ENCODE data around the gene OR52N4. TPM values are rescaled to one million over a fixed set of nuclear protein-coding genes. Genes with fewer than 3 reads are reported as not detected.
"Not testable (repeated sequence)": the region's sequence is repeated elsewhere in the genome, so short reads cannot be mapped to it uniquely, and the experiment has no call there.

The OR52N4 gene
- total and polyA plus RNA-seq, 2 experiments from 2014 or later, result not detected

DNA sequence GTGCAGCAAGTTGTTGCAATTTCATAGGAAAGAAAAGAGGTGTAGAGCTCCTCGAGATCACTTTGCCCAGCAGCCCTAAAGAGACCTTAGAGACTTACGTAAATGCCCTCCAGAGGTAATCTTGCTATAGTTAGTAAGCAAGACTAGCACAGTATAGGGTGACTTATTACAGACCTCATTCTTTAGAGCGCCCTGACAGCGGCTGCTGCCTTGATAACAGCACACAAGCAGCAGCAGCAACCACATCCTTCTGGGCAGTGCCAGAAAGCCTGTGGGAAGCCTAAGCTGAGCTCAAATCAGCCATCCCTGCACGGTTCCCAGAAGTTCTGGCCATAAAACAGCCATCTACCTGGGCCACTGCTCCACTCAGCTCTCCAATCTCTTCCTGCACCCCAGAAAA, 40.3 kb upstream of the OR52N4 start (continued):
- TF ChIP-seq, protein P1, sequence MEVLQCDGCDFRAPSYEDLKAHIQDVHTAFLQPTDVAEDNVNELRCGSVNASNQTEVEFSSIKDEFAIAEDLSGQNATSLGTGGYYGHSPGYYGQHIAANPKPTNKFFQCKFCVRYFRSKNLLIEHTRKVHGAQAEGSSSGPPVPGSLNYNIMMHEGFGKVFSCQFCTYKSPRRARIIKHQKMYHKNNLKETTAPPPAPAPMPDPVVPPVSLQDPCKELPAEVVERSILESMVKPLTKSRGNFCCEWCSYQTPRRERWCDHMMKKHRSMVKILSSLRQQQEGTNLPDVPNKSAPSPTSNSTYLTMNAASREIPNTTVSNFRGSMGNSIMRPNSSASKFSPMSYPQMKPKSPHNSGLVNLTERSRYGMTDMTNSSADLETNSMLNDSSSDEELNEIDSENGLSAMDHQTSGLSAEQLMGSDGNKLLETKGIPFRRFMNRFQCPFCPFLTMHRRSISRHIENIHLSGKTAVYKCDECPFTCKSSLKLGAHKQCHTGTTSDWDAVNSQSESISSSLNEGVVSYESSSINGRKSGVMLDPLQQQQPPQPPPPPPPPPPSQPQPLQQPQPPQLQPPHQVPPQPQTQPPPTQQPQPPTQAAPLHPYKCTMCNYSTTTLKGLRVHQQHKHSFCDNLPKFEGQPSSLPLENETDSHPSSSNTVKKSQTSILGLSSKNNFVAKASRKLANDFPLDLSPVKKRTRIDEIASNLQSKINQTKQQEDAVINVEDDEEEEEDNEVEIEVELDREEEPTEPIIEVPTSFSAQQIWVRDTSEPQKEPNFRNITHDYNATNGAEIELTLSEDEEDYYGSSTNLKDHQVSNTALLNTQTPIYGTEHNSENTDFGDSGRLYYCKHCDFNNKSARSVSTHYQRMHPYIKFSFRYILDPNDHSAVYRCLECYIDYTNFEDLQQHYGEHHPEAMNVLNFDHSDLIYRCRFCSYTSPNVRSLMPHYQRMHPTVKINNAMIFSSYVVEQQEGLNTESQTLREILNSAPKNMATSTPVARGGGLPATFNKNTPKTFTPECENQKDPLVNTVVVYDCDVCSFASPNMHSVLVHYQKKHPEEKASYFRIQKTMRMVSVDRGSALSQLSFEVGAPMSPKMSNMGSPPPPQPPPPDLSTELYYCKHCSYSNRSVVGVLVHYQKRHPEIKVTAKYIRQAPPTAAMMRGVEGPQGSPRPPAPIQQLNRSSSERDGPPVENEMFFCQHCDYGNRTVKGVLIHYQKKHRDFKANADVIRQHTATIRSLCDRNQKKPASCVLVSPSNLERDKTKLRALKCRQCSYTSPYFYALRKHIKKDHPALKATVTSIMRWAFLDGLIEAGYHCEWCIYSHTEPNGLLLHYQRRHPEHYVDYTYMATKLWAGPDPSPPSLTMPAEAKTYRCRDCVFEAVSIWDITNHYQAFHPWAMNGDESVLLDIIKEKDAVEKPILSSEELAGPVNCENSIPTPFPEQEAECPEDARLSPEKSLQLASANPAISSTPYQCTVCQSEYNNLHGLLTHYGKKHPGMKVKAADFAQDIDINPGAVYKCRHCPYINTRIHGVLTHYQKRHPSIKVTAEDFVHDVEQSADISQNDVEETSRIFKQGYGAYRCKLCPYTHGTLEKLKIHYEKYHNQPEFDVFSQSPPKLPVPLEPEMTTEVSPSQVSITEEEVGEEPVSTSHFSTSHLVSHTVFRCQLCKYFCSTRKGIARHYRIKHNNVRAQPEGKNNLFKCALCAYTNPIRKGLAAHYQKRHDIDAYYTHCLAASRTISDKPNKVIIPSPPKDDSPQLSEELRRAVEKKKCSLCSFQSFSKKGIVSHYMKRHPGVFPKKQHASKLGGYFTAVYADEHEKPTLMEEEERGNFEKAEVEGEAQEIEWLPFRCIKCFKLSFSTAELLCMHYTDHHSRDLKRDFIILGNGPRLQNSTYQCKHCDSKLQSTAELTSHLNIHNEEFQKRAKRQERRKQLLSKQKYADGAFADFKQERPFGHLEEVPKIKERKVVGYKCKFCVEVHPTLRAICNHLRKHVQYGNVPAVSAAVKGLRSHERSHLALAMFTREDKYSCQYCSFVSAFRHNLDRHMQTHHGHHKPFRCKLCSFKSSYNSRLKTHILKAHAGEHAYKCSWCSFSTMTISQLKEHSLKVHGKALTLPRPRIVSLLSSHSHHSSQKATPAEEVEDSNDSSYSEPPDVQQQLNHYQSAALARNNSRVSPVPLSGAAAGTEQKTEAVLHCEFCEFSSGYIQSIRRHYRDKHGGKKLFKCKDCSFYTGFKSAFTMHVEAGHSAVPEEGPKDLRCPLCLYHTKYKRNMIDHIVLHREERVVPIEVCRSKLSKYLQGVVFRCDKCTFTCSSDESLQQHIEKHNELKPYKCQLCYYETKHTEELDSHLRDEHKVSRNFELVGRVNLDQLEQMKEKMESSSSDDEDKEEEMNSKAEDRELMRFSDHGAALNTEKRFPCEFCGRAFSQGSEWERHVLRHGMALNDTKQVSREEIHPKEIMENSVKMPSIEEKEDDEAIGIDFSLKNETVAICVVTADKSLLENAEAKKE (CRISPR knock-in tag; IDR thresholded peaks at IDR 0.05), result no peak
- no peak for TF ChIP-seq ZNF114 (CRISPR knock-in tag; IDR thresholded peaks at IDR 0.05)
- no peak for TF ChIP-seq REST (IDR thresholded peaks at IDR 0.05; ENCODE audit: unreplicated experiment)

DNA sequence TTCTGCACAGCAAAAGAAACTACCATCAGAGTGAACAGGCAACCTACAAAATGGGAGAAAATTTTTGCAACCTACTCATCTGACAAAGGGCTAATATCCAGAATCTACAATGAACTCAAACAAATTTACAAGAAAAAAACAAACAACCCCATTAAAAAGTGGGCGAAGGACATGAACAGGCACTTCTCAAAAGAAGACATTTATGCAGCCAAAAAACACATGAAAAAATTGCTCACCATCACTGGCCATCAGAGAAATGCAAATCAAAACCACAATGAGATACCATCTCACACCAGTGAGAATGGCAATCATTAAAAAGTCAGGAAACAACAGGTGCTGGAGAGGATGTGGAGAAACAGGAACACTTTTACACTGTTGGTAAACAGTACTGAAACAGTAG, 37.5 kb upstream of the OR52N4 start:
- not testable (repeated sequence) for H3K9me2 ChIP-seq (ENCODE audit: insufficient read depth); H4K20me1 ChIP-seq (replicated peaks; ENCODE audit: insufficient read depth); H3K36me3 ChIP-seq (ENCODE audit: insufficient read depth); H3F3A ChIP-seq (replicated peaks; ENCODE audit: low read depth); H3K27me3 Mint-ChIP-seq (ENCODE audit: insufficient read depth, low read depth, poor library complexity); ATAC-seq; H3K9me3 Mint-ChIP-seq; H3K79me2 ChIP-seq (replicated peaks; ENCODE audit: insufficient read depth); H3K4me3 Mint-ChIP-seq; H2AFZ ChIP-seq; H3K27ac ChIP-seq (ENCODE audit: low read depth); H3K36me3 Mint-ChIP-seq (ENCODE audit: low read depth); DNase-seq (ENCODE audit: low spot score); H3K4me1 Mint-ChIP-seq; H3K4me1 ChIP-seq (ENCODE audit: insufficient read depth); H3K27me3 ChIP-seq (ENCODE audit: insufficient read depth); H3K4me3 ChIP-seq; H3K4me2 ChIP-seq; H3K27ac Mint-ChIP-seq

All from GM23338 (cell line).